Esophagus squamous epithelium (tissue), 4 donors: Measurements from ENCODE around the gene GRB2.

Experiments used
- POLR2A ChIP-seq, 4 donors: fragments of 450-650 bp; IDR thresholded peaks; one replicate each; pipeline ENCODE4 v1.6.1; 2017; ENCODE audit warnings: antibody characterized with exemption in 4 of 4, mild to moderate bottlenecking in 4 of 4, moderate library complexity in 3 of 4
- TF ChIP-seq, protein P1 (sequence below), 6 experiments: fragments of 450-650 bp in 4 of 6; fragments of 200-600 bp in 2 of 6; sonication (generic) in 2 of 6; IDR thresholded peaks; one replicate each; pipeline ENCODE4 v1.5.1; 2016 to 2019; ENCODE audit warnings: antibody characterized with exemption in 6 of 6, mild to moderate bottlenecking in 4 of 6, moderate library complexity in 4 of 6

- TF ChIP-seq, protein P1, sequence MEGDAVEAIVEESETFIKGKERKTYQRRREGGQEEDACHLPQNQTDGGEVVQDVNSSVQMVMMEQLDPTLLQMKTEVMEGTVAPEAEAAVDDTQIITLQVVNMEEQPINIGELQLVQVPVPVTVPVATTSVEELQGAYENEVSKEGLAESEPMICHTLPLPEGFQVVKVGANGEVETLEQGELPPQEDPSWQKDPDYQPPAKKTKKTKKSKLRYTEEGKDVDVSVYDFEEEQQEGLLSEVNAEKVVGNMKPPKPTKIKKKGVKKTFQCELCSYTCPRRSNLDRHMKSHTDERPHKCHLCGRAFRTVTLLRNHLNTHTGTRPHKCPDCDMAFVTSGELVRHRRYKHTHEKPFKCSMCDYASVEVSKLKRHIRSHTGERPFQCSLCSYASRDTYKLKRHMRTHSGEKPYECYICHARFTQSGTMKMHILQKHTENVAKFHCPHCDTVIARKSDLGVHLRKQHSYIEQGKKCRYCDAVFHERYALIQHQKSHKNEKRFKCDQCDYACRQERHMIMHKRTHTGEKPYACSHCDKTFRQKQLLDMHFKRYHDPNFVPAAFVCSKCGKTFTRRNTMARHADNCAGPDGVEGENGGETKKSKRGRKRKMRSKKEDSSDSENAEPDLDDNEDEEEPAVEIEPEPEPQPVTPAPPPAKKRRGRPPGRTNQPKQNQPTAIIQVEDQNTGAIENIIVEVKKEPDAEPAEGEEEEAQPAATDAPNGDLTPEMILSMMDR (IDR thresholded peaks at IDR 0.05): no peak
- no peak for TF ChIP-seq POLR2A (IDR thresholded peaks at IDR 0.05)
Measured at GRCh38 chr17:75396025-75396424, 9.5 kb downstream of the GRB2 start.
